GM19238 (cell line): Measurements from ENCODE around the gene SF3B2.
"Not testable (repeated sequence)": the region's sequence is repeated elsewhere in the genome, so short reads cannot be mapped to it uniquely, and the experiment has no call there.

Source experiments
- DNase-seq: peaks from one replicate; pipeline ENCODE4 v3.0.0; 2011; ENCODE audit warnings: low spot score; ENCODE audit not compliant: insufficient read length

The SF3B2 gene

GRCh38 chr11:66071381-66071801, 19.2 kb downstream of the SF3B2 start:
- DNase-seq = no peak

GRCh38 chr11:66072081-66072480, 19.9 kb downstream of the SF3B2 start:
- DNase-seq = no peak

GRCh38 chr11:66072518-66072917, 20.4 kb downstream of the SF3B2 start:
- DNase-seq = no peak

GRCh38 chr11:66073669-66074068, 21.5 kb downstream of the SF3B2 start:
- DNase-seq = no peak

- no peak for DNase-seq
These were observed 23.1 kb downstream of the SF3B2 start for GRCh38 chr11:66075273-66075672.

- DNase-seq = no peak
These were observed 24.4 kb downstream of the SF3B2 start for GRCh38 chr11:66076561-66076960.

- no peak for DNase-seq
These were observed 25.8 kb downstream of the SF3B2 start for GRCh38 chr11:66077927-66078326.

- DNase-seq = not testable (repeated sequence)
These were observed 26.8 kb downstream of the SF3B2 start for GRCh38 chr11:66078949-66079348.

- DNase-seq = no peak
These were observed 28.1 kb downstream of the SF3B2 start for GRCh38 chr11:66080055-66080817.

- DNase-seq = peak; percentile 67
These were observed 29.3 kb downstream of the SF3B2 start for GRCh38 chr11:66081505-66081904.

GRCh38 chr11:66082946-66083698, 31.0 kb downstream of the SF3B2 start:
- no peak for DNase-seq

GRCh38 chr11:66083767-66084166, 31.6 kb downstream of the SF3B2 start:
- DNase-seq = no peak

- no peak for DNase-seq
These were observed 32.8 kb downstream of the SF3B2 start for GRCh38 chr11:66084821-66085475.

GRCh38 chr11:66087148-66087908, 35.2 kb downstream of the SF3B2 start:
- DNase-seq = no peak

GRCh38 chr11:66089067-66089466, 36.9 kb downstream of the SF3B2 start:
- DNase-seq = no peak

GRCh38 chr11:66090288-66090687, 38.1 kb downstream of the SF3B2 start:
- DNase-seq = no peak

GRCh38 chr11:66092125-66092524, 40.0 kb downstream of the SF3B2 start:
- not testable (repeated sequence) for DNase-seq

GRCh38 chr11:66099746-66100145, 47.6 kb downstream of the SF3B2 start:
- DNase-seq = not testable (repeated sequence)

GRCh38 chr11:66100272-66101065, 48.3 kb downstream of the SF3B2 start:
- peak; percentile 49 for DNase-seq

- DNase-seq = no peak
These were observed 48.9 kb downstream of the SF3B2 start for GRCh38 chr11:66101066-66101464.
